Activated B cell treated with CpG ODN at 0.5 μM for 24 hours (primary cell): Measurements from ENCODE around the gene GEMIN5. TPM values are rescaled to one million over a fixed set of nuclear protein-coding genes. Genes with fewer than 3 reads are reported as not detected.

Experiments
- ATAC-seq: fragments of 200-7000 bp; cut with Tn5 transposase; one replicate; pipeline ENCODE4 v1.10.0; 2021; ENCODE audit warnings: low read depth, mild to moderate bottlenecking, moderate library complexity
- CTCF ChIA-PET: fragments of 350-600 bp; sonication (Branson Sonifier 250); formaldehyde crosslinking; loops from one replicate; lab custom pipeline; 2021; ENCODE audit warnings: antibody characterized with exemption; lab: Charles Lee
- POLR2A ChIA-PET: fragments of 350-600 bp; sonication (Branson Sonifier 250); formaldehyde crosslinking; loops from one replicate; lab custom pipeline; 2021; ENCODE audit warnings: antibody characterized with exemption; lab: Charles Lee
- DNase-seq: peaks from one replicate; pipeline ENCODE4 v3.0.0; 2022
- H3K27ac Mint-ChIP-seq: one replicate; pipeline ENCODE4 v1.8.0; 2020; ENCODE audit warnings: mixed read lengths
- H3K27me3 Mint-ChIP-seq: one replicate; pipeline ENCODE4 v1.8.0; 2021; ENCODE audit warnings: mixed read lengths
- H3K36me3 Mint-ChIP-seq: one replicate; pipeline ENCODE4 v1.8.0; 2021; ENCODE audit warnings: low read depth, mixed read lengths
- H3K4me1 Mint-ChIP-seq: one replicate; pipeline ENCODE4 v1.8.0; 2021; ENCODE audit warnings: mixed read lengths
- H3K4me3 Mint-ChIP-seq: one replicate; pipeline ENCODE4 v1.8.0; 2020; ENCODE audit warnings: mild to moderate bottlenecking, mixed read lengths
- H3K9me3 Mint-ChIP-seq: one replicate; pipeline ENCODE4 v1.8.0; 2020; ENCODE audit warnings: mixed read lengths
- intact Hi-C: fragments of 100-400 bp; cut with micrococcal nuclease; formaldehyde crosslinking; loops from one replicate; pipeline ENCODE4 v1.15.1; 2024
- total RNA-seq: library from RNA; stranded (reverse); gene quantifications from 2 replicates; pipeline ENCODE4 v1.2.3, GENCODE V29; 2022
- TF ChIP-seq, protein P1 (sequence below): fragments of 200-600 bp; IDR thresholded peaks from one replicate; pipeline ENCODE4 v1.8.0; 2022; ENCODE audit warnings: antibody characterized with exemption, mild to moderate bottlenecking

The GEMIN5 gene
- total RNA-seq, 1 donor from 2014 or later: 23.2 TPM

DNA sequence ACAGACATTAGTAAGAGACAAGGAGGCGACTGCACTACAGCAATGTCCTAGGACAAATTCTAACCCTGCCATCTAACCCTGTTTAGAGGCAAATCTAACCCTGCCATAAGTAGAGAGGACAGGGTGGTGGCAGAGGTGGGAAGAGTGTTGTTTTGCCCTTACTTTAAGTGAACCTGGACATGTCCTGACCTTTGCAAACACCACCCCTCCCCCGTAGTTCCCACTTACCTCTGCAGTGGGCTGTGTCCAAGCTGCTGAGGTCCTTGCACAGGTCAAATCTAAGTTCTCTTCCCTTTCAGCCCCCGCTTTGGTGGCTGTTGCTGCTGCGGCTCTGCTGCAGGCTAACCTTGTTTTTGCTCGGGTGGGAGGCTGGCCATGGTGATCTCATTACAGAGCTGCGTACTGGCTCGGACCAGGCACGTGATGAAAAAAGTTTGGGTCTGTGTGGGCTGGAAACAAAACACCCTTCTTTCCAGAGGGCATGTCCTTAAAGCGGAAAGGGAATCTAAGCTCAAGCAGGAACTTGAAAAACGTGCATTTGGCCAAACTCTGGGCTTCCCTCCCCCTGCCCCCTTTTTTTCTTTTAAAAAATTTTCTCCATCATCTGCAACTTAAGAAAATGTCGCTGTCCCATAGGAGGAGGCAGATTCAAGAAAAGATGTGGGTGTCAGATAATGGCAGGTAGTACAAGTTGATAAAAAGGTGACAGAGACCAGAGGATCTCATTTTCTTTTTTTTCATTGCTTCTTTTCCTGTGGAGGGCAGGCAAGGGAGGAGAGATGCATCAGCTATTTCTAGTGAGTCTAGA, 87.6 kb downstream of the GEMIN5 start, which contains the start of gene FAXDC2:
Gene FAXDC2 (minus strand): TSS at position 349 of the 808 bp plus-strand sequence. CDS start 12,425 bp downstream, outside the sequence.
- no peaks in the 10 kb centered on the region for H3K36me3 Mint-ChIP-seq
- POLR2A ChIA-PET: interaction anchor here (0.6 kb wide), 1 partner anchor 34 kb away, joined by 4 read pairs; no protein-coding TSS in a partner anchor
- no peak within 1 kb of the TSS for H3K27ac Mint-ChIP-seq
- intact Hi-C loops: no loop called here
- no peaks in the 10 kb centered on the region for H3K9me3 Mint-ChIP-seq
- CTCF ChIA-PET: no interaction called here
- H3K4me3 Mint-ChIP-seq: no peak within 1 kb of the TSS
- H3K4me1 Mint-ChIP-seq: peaks cover 2% of the 10 kb centered on the region
- ATAC-seq: no peak
- no peaks in the 10 kb centered on the region for H3K27me3 Mint-ChIP-seq
- no peak for DNase-seq
- TF ChIP-seq, protein P1, sequence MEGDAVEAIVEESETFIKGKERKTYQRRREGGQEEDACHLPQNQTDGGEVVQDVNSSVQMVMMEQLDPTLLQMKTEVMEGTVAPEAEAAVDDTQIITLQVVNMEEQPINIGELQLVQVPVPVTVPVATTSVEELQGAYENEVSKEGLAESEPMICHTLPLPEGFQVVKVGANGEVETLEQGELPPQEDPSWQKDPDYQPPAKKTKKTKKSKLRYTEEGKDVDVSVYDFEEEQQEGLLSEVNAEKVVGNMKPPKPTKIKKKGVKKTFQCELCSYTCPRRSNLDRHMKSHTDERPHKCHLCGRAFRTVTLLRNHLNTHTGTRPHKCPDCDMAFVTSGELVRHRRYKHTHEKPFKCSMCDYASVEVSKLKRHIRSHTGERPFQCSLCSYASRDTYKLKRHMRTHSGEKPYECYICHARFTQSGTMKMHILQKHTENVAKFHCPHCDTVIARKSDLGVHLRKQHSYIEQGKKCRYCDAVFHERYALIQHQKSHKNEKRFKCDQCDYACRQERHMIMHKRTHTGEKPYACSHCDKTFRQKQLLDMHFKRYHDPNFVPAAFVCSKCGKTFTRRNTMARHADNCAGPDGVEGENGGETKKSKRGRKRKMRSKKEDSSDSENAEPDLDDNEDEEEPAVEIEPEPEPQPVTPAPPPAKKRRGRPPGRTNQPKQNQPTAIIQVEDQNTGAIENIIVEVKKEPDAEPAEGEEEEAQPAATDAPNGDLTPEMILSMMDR: no peak

DNA sequence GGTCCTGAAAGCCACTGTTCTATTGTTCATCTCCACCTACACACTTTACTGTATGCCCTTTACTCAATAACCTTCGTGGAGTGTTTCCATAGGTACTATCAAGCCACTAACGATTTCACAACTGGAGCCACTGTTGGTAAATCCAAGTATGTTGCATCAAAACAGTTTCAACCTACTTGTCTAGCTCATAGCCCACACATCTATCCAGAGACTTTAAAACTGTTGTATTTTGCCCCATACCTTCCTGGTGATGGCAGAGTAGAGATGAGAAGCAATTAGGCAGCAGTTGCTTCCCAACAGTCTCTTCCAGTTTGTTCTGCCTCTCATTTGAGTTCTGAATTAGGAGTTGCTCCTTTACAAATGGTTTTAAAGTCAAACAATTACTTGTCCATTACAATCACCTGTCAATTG, 88.2 kb downstream of the GEMIN5 start:
- no peak for ATAC-seq
- Mint-ChIP-seq H3K4me3 (no peak overlapping the region), H3K36me3 (no peaks in the 10 kb centered on the region), H3K27ac (no peak overlapping the region), H3K27me3 (no peaks in the 10 kb centered on the region), H3K4me1 (peaks cover 2% of the 10 kb centered on the region), H3K9me3 (no peaks in the 10 kb centered on the region)
- POLR2A ChIA-PET: no interaction called here
- CTCF ChIA-PET: no interaction called here
- TF ChIP-seq, protein P1: no peak
- DNase-seq: no peak
- intact Hi-C loops: no loop called here

DNA sequence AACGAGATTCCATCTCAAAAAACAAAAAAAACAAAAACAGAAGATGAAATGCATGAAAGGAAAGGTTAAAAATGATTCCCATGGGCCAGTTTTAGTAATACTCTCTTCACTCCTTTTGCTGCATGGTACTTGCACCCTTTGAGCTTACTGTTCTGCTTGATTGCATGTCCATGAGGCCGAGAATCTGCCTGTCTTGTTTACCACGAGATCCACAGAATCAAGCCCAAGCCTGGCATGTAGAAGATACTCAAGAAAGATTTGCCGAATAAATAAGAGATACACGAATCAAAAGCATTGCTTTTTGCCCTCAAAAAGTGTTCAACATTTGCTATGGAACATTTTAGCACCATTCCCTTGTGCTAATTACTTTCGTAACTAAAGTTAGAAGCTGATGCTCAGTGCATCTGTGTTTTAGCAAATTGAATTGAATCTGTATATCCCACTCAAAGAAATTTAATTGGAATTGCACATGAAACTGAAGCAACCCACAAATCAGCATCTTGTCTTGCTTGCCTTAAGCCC, 88.7 kb downstream of the GEMIN5 start:
- Mint-ChIP-seq H3K4me1 (peaks cover 2% of the 10 kb centered on the region), H3K27ac (no peak overlapping the region), H3K4me3 (no peak overlapping the region), H3K9me3 (no peaks in the 10 kb centered on the region), H3K36me3 (no peaks in the 10 kb centered on the region), H3K27me3 (no peaks in the 10 kb centered on the region)
- CTCF ChIA-PET: no interaction called here
- intact Hi-C loops: no loop called here
- DNase-seq (no peak), ATAC-seq (no peak)
- POLR2A ChIA-PET: no interaction called here
- TF ChIP-seq, protein P1: no peak

DNA sequence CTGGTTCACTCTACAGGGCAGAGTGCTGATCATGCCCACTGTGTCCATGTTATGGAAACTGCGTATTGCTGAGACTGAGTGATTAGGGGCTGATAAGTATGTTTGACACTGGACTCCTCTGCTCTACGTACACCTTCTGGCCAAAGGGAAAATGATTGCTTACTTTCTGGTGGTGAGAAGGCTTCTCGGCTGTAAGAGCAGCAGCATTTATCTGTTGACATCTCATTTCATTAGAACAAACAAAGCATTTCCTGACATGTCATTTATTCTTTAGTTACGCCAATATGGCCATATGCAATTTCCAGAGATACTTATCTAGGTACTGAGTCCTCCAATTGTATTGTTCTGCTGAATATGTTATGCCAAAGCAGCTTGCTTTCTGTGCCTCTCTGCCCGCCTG, 93.2 kb downstream of the GEMIN5 start:
- Mint-ChIP-seq H3K27ac (no peak overlapping the region), H3K4me3 (no peak overlapping the region), H3K36me3 (no peaks in the 10 kb centered on the region), H3K9me3 (no peaks in the 10 kb centered on the region), H3K27me3 (no peaks in the 10 kb centered on the region), H3K4me1 (no peaks in the 10 kb centered on the region)
- no peak for ATAC-seq
- no peak for DNase-seq
- ChIA-PET CTCF (no interaction called here), POLR2A (interaction anchor here (0.7 kb wide), 1 partner anchor 20 kb away, joined by 3 read pairs; no protein-coding TSS in a partner anchor)
- intact Hi-C loops: no loop called here
- TF ChIP-seq, protein P1: no peak
